Spinal cord (tissue), 10 donors: ENCODE measurements around the gene TTC4. TPM values are rescaled to one million over a fixed set of nuclear protein-coding genes. Genes with fewer than 3 reads are reported as not detected.

ENCODE experiments used
- DNase-seq, 6 donors: peaks; one replicate each; pipeline versions ENCODE4 v3.0.0 to v3.0.0-alpha.2; 2013 to 2015; ENCODE audit warnings: low spot score in 6 of 6, low read depth in 4 of 6
- H3K27ac ChIP-seq: one replicate; pipeline ENCODE4 v1.5.1; 2013; ENCODE audit warnings: low read depth, low read length, control low read depth
- H3K27me3 ChIP-seq: one replicate; pipeline ENCODE4 v1.6.1; 2013; ENCODE audit warnings: low read length; ENCODE audit not compliant: control insufficient read depth, insufficient read depth
- H3K36me3 ChIP-seq: one replicate; pipeline ENCODE4 v1.6.1; 2013; ENCODE audit warnings: low read length; ENCODE audit not compliant: control insufficient read depth, insufficient read depth
- H3K4me1 ChIP-seq: one replicate; pipeline ENCODE4 v1.6.1; 2013; ENCODE audit warnings: low read length; ENCODE audit not compliant: control insufficient read depth, insufficient read depth
- H3K4me3 ChIP-seq: one replicate; pipeline ENCODE4 v1.5.1; 2013; ENCODE audit warnings: low read depth, low read length, control low read depth
- H3K9me3 ChIP-seq: one replicate; pipeline ENCODE4 v1.6.1; 2013; ENCODE audit warnings: low read length; ENCODE audit not compliant: control insufficient read depth, insufficient read depth
- WGBS: methylation state at CpG from one replicate; pipeline ENCODE4 v1.1.5; 2013; ENCODE audit warnings: missing lambda C conversion rate; ENCODE audit not compliant: insufficient coverage; 5-methylcytosine and 5-hydroxymethylcytosine counted together
- polyA plus RNA-seq, 2 donors: library from polyadenylated mRNA; unstranded; fragments of 120-200 nt; gene quantifications; one replicate each; pipeline ENCODE4 v1.2.1, GENCODE V29; 2013; ENCODE audit not compliant: insufficient read length in 2 of 2
- total RNA-seq, 2 donors: library from RNA; depleted of rRNA in 1 of 2; stranded (reverse); fragments of 120-200 nt in 1 of 2; fragments of >200 nt in 1 of 2; gene quantifications; one replicate each; pipeline versions ENCODE4 v1.2.3 to v1.2.4, GENCODE V29; 2013 to 2014
- donor health status: healthy.

TTC4 gene
- total and polyA plus RNA-seq, 4 donors = 19.7 to 27.9 (median 25.8) TPM

DNA sequence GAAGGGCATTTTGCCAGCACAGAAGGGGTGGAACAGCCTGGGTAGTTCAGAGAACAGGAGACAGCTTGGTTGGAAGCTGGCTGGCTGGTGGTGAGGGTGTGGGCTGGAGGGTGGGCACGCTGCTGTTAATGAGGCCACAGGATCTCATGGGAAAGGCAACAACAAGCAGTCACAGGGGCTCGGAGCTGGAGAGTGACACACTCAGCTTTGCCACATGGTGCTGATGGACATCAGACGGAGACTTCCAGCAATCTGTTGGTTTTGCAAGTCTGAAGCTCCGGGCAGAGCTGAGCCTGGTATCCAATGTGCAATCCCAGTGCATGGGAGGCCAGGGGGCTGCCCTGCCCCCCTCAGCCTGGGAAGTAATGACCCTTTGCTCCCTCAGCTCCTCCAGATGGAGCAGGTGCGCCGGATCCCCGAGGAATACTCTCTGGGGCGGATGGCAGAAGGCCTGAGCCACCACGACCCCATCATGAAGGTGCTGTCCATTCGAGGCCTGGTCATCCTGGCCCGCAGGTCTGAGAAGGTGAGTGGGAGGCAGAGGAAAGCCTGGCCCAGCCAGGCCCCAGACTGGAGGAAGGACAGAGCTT is 15.6 kb upstream of the TTC4 start:
- Histone ChIP-seq H3K4me3 (no peak overlapping the region), H3K9me3 (no peaks in the 10 kb centered on the region), H3K27ac (no peak overlapping the region), H3K27me3 (no peaks in the 10 kb centered on the region), H3K36me3 (peaks cover 10% of the 10 kb centered on the region), H3K4me1 (no peaks in the 10 kb centered on the region)
- DNase-seq = no peak
- WGBS = 91% methylated on average over 11 of the region's 11 CpGs

DNA sequence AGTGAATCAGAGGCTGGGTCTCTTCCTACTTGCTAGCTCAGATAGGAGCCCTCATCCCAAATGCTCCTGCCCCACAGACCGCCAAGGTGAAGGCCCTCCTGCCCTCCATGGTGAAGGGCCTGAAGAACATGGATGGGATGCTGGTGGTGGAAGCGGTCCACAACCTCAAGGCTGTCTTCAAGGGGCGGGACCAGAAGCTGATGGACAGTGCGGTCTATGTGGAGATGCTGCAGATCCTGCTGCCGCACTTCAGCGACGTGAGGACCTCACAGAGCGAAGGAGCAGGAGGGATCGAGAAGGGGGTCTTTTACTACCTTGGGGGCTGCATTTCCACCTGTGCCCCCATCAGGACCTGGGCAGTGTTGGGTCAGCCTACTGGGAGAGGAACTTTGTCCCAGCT is 14.6 kb upstream of the TTC4 start:
- H3K36me3 ChIP-seq = peaks cover 4% of the 10 kb centered on the region
- no peak for DNase-seq
- no peak overlapping the region for H3K27ac ChIP-seq
- no peak overlapping the region for H3K4me3 ChIP-seq
- no peaks in the 10 kb centered on the region for H3K9me3 ChIP-seq
- no peaks in the 10 kb centered on the region for H3K4me1 ChIP-seq
- WGBS = 87% methylated on average over 8 of the region's 9 CpGs
- no peaks in the 10 kb centered on the region for H3K27me3 ChIP-seq

DNA sequence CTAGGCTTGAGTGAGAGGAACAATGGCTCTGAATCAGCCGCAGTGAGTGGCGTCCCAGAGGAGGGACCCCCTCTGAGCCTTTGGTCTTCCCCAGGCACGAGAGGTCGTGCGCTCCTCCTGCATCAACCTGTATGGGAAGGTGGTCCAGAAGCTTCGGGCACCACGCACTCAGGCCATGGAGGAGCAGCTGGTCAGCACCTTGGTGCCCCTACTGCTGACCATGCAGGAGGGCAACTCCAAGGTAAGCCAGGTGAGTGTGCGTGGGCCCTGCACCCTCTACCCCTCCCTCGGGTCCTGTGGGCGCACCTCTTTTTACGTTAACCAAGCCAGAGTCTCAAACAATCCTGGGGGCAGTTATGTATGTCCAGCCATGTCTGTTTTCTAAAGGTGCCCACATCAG is 13.7 kb upstream of the TTC4 start:
- no peak for DNase-seq
- no peak overlapping the region for H3K4me3 ChIP-seq
- H3K27ac ChIP-seq = no peak overlapping the region
- no peaks in the 10 kb centered on the region for H3K4me1 ChIP-seq
- peaks cover 7% of the 10 kb centered on the region for H3K36me3 ChIP-seq
- WGBS = 77% methylated on average over 8 of the region's 11 CpGs
- H3K9me3 ChIP-seq = no peaks in the 10 kb centered on the region
- H3K27me3 ChIP-seq = peaks cover 6% of the 10 kb centered on the region

DNA sequence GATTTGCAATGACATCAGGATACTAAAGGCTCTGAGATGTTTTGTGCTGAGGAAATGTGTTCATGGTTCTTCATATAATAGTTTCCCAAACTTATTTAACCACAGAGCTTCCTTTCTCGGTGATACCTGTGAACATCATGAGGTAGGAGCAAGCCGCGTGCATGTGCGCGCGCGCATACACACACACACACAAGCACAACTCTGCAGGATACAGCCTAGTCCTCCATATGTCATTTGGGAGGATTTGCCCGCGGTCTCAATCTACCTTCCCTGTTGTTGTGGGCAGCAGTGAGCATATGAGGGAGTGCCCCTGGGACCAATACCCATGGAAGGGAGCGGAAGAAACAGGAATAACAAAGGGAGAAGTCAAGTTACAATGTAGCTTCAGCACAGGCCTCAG is 12.2 kb upstream of the TTC4 start:
- peaks cover 7% of the 10 kb centered on the region for H3K36me3 ChIP-seq
- DNase-seq = no peak
- H3K27me3 ChIP-seq = peaks cover 6% of the 10 kb centered on the region
- no peak overlapping the region for H3K27ac ChIP-seq
- H3K9me3 ChIP-seq = no peaks in the 10 kb centered on the region
- 89% methylated on average over 3 of the region's 10 CpGs for WGBS
- H3K4me3 ChIP-seq = no peak overlapping the region
- H3K4me1 ChIP-seq = no peaks in the 10 kb centered on the region

DNA sequence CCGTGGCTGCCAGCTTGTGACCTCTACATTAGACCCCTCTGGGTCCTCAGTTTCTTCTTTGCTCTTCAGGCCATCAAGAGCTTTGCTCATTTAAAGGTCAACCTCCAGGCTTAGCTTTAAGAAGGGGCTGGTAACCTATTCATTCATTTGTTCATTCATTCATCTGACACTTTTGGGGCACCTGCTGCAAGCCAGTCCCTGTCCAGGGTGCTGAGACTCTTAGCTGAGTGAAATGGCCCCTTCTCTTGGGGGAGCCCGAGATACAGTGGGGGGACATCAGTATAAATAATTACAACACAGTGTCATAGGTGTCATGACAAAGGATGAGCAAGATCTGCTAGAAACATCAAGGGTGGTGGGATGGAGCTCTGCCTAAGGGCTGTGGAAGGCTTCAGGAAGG is 10.5 kb upstream of the TTC4 start:
- H3K4me1 ChIP-seq = no peaks in the 10 kb centered on the region
- H3K36me3 ChIP-seq = peaks cover 5% of the 10 kb centered on the region
- no peak for DNase-seq
- no peak overlapping the region for H3K27ac ChIP-seq
- no peaks in the 10 kb centered on the region for H3K9me3 ChIP-seq
- peaks cover 6% of the 10 kb centered on the region for H3K27me3 ChIP-seq
- no peak overlapping the region for H3K4me3 ChIP-seq
- 83% methylated on average over 1 of the region's 2 CpGs for WGBS

DNA sequence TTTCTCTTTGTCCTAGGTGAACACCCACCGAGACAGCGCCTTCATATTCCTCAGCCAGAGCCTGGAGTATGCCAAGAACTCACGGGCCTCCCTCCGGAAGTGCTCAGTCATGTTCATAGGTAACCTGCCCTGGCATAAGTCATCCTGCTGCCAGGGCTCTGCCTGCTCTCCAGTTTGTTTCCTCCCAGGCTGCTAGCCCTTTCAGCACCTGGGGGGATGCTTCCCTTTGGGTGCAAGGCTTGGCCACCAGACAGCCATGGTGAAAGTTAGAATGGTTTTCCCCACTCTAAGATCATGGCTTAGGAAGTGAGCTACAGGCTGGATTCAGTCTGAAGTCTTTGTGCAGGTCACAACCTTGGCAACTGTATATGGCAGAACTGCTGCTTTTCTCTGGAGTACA is 9.2 kb upstream of the TTC4 start:
- Histone ChIP-seq H3K36me3 (peaks cover 3% of the 10 kb centered on the region), H3K9me3 (no peaks in the 10 kb centered on the region), H3K27ac (no peak overlapping the region), H3K27me3 (peaks cover 6% of the 10 kb centered on the region), H3K4me3 (no peak overlapping the region), H3K4me1 (no peaks in the 10 kb centered on the region)
- DNase-seq = no peak
- WGBS = 91% methylated on average over 4 of the region's 4 CpGs

DNA sequence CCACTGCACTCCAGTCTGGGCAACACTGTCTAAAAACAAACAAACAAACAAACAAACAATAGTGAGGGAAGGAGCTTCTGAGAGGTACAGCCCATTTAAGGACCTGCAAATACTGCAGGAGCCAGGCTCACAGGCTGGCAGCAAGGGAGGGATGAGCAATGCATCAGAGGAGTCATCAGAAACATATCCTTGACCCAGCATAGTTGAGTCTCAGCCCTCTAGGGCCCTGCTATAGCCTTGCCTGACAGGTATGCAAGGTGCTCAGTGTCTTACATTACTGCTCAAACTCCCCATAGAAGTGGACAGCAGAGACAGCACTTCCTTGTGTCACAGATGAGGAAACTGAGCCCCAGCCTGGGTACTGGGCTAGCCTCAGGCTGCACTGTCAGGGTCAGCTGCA is 7.3 kb upstream of the TTC4 start:
- Histone ChIP-seq H3K4me1 (no peaks in the 10 kb centered on the region), H3K4me3 (no peak overlapping the region), H3K27me3 (peaks cover 6% of the 10 kb centered on the region), H3K9me3 (no peaks in the 10 kb centered on the region), H3K27ac (no peak overlapping the region), H3K36me3 (peaks cover 3% of the 10 kb centered on the region)
- DNase-seq = no peak

DNA sequence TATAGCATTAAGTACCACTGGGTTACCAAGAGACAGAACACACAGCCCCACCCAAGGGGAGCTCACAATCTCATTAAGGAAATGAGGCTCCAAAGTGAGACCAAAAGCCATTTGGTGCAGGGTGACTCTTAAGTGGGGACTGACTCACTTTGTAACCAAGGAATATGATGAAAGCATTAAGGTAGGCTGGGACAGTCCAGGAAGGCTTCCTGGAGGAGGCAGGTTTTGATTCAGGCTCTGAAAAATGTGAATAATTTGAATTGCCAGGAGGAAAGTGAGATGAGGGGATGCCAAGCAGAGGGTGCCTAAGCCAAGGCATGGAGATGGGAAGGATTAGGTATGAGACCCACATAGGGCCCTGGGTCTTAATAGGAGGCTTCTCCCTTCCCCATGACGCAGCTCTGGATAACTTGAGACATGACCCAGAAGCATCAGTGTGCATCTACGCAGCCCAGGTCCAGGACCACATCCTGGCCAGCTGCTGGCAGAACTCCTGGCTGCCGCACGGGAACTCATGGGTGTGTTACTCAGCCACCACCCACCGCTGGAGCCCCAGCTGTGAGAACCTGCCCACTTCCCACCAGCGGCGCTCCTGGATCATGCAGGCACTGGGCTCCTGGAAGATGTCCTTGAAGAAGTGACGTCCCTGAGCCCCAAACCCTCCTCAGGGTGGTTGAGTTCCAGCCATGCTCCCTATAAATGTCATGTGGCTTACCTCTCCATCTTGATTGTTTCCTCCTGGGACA is 5.9 kb upstream of the TTC4 start:
- H3K27me3 ChIP-seq = peaks cover 6% of the 10 kb centered on the region
- H3K4me1 ChIP-seq = no peaks in the 10 kb centered on the region
- 79% methylated on average over 7 of the region's 8 CpGs for WGBS
- H3K36me3 ChIP-seq = peaks cover 3% of the 10 kb centered on the region
- H3K27ac ChIP-seq = no peak overlapping the region
- no peak overlapping the region for H3K4me3 ChIP-seq
- H3K9me3 ChIP-seq = no peaks in the 10 kb centered on the region
- DNase-seq = no peak

DNA sequence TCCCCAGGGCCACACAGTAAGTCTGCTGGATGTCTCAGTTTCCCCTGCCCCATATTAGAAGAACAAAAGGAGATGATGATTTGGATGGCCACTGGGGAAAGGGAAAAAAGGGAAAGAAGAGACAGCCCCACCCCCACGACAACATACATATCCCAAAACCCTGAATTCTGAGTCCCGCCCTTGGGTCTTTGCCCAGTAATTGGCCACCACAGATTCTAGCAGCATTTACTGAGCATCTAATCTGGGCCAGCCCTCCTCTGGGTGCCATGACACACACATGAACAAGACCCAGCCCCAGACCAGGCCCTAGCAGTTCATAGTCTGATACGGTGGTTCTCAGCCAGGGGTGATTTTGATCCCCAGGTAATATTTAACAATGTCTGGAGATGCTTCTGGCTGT is 5.2 kb upstream of the TTC4 start:
- peaks cover 3% of the 10 kb centered on the region for H3K36me3 ChIP-seq
- no peak for DNase-seq
- H3K9me3 ChIP-seq = no peaks in the 10 kb centered on the region
- no peak overlapping the region for H3K27ac ChIP-seq
- WGBS = 100% methylated on average over 1 of the region's 3 CpGs
- peaks cover 6% of the 10 kb centered on the region for H3K27me3 ChIP-seq
- no peak overlapping the region for H3K4me3 ChIP-seq
- peaks cover 5% of the 10 kb centered on the region for H3K4me1 ChIP-seq

DNA sequence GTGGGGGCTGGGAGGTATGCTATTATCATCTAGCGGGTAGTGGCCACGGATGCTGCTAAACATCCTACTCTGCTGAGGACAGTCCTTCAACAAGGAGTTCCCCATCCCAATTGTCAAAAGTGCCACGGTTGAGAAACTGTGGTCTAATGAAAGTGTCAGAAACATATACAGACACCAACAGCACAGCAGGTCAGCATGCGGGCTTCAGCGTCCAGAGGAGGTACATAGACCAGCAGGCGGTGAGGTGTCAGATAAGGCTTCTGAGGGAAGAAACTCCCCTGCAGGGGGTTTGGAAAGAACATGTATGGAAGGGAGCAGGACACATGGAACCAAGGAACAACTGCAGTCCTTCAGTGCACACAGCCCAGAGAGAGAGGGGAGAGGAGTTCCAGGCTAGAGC is 4.8 kb upstream of the TTC4 start:
- peaks cover 3% of the 10 kb centered on the region for H3K36me3 ChIP-seq
- H3K27ac ChIP-seq = no peak overlapping the region
- H3K4me1 ChIP-seq = peaks cover 7% of the 10 kb centered on the region
- DNase-seq = no peak
- no peak overlapping the region for H3K4me3 ChIP-seq
- H3K9me3 ChIP-seq = no peaks in the 10 kb centered on the region
- no CpG with 5 or more reads among the region's 6 CpGs for WGBS
- H3K27me3 ChIP-seq = peaks cover 6% of the 10 kb centered on the region
